ENCODE data around the gene PCSK5.

GRCh38 chr9:75930730-75931321, 40.4 kb downstream of the PCSK5 start:
- no peak for TF ChIP-seq POLR2A (IDR thresholded peaks at IDR 0.05)
- TF ChIP-seq, protein P1, sequence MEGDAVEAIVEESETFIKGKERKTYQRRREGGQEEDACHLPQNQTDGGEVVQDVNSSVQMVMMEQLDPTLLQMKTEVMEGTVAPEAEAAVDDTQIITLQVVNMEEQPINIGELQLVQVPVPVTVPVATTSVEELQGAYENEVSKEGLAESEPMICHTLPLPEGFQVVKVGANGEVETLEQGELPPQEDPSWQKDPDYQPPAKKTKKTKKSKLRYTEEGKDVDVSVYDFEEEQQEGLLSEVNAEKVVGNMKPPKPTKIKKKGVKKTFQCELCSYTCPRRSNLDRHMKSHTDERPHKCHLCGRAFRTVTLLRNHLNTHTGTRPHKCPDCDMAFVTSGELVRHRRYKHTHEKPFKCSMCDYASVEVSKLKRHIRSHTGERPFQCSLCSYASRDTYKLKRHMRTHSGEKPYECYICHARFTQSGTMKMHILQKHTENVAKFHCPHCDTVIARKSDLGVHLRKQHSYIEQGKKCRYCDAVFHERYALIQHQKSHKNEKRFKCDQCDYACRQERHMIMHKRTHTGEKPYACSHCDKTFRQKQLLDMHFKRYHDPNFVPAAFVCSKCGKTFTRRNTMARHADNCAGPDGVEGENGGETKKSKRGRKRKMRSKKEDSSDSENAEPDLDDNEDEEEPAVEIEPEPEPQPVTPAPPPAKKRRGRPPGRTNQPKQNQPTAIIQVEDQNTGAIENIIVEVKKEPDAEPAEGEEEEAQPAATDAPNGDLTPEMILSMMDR (IDR thresholded peaks at IDR 0.05), result no peak

Data from adrenal gland (tissue), 5 donors.